ENCODE data around the gene IGFBP5. TPM values are rescaled to one million over a fixed set of nuclear protein-coding genes. Genes with fewer than 3 reads are reported as not detected.

Gene IGFBP5
- total RNA-seq, 1 experiment from 2014 or later, result 157 TPM

GRCh38 chr2:216622526-216622925 is 72.8 kb downstream of the IGFBP5 start:
- no peaks in the 10 kb centered on the region for H3K27me3 ChIP-seq (ENCODE audit: low read length)
- H3K9me2 ChIP-seq (replicated peaks; ENCODE audit: low read length), result no peaks in the 10 kb centered on the region
- H3K9ac ChIP-seq (ENCODE audit: low read length), result no peak overlapping the region
- BruUV-seq (replicated peaks), result no TSS peak
- no peaks in the 10 kb centered on the region for H3K9me3 ChIP-seq (ENCODE audit: low read length)
- no peaks in the 10 kb centered on the region for H4K20me1 ChIP-seq (ENCODE audit: low read length)
- intact Hi-C loops (cut with micrococcal nuclease), result no loop called here
- ChIA-PET CTCF (no interaction called here), POLR2A (ENCODE audit: unreplicated experiment) (no interaction called here)
- H3K4me2 ChIP-seq (ENCODE audit: low read length), result no peak overlapping the region
- ATAC-seq, result no peak
- TF ChIP-seq EZH2 (IDR thresholded peaks at IDR 0.05; ENCODE audit: low read length, unreplicated experiment) (no peak), EZH2phosphoT487 (IDR thresholded peaks at IDR 0.05; ENCODE audit: borderline replicate concordance, low read length) (no peak), CTCF (conservative IDR thresholded peaks at IDR 0.05; ENCODE audit: low read depth, low read length) (no peak)
- no peaks in the 10 kb centered on the region for H3K36me3 ChIP-seq (ENCODE audit: low read depth, low read length)
- H3K4me1 ChIP-seq (ENCODE audit: insufficient read depth, low read length), result peaks cover 27% of the 10 kb centered on the region
- H3F3A ChIP-seq (ENCODE audit: low read length, unreplicated experiment), result no peaks in the 10 kb centered on the region
- no peak overlapping the region for H2AFZ ChIP-seq (ENCODE audit: low read length)
- no peak overlapping the region for H3K27ac ChIP-seq (ENCODE audit: low read length)
- DNase-seq, result no peak
- no peaks in the 10 kb centered on the region for H3K79me2 ChIP-seq (ENCODE audit: low read length)
- no peak overlapping the region for H3K4me3 ChIP-seq (ENCODE audit: low read length)

Other genes with a start within 250 kb of the IGFBP5 start
- gene RPL37A, start 196.7 kb downstream of the IGFBP5 start, total RNA-seq (2014; rRNA removed), result 1,848 and 2,472 TPM in 2 replicates
- gene IGFBP2, start 62.1 kb downstream of the IGFBP5 start, total RNA-seq (2014; rRNA removed), result 174 and 183 TPM in 2 replicates
- not detected in 2 replicates for gene TNP1, start 164.5 kb upstream of the IGFBP5 start, total RNA-seq (2014; rRNA removed)

All from PC-3 (cell line).